NB4 (cell line): ENCODE results near the gene PDE4D.

Experiments used
- DNase-seq: peaks from one replicate; pipeline ENCODE4 v3.0.0; 2010; ENCODE audit warnings: low read depth
- H3K4me3 ChIP-seq: one replicate; pipeline ENCODE4 v1.5.1; 2011; ENCODE audit warnings: mild to moderate bottlenecking, low read depth, low read length, moderate library complexity
- MYC ChIP-seq: IDR thresholded peaks from 2 replicates; pipeline ENCODE4 v1.6.1; 2011; ENCODE audit warnings: low read depth, low read length
- POLR2A ChIP-seq: IDR thresholded peaks from 2 replicates; pipeline ENCODE4 v1.6.1; 2011; ENCODE audit warnings: mild to moderate bottlenecking; ENCODE audit not compliant: insufficient read length; ENCODE audit errors: extremely low read depth
- TF ChIP-seq, protein P1 (sequence below): IDR thresholded peaks from 2 replicates; pipeline ENCODE4 v1.6.1; 2011; ENCODE audit warnings: low read depth, low read length
- TF ChIP-seq, protein P2 (sequence below): IDR thresholded peaks from one replicate; pipeline ENCODE4 v1.5.1; 2012; ENCODE audit warnings: low read depth, low read length

The PDE4D gene

DNA sequence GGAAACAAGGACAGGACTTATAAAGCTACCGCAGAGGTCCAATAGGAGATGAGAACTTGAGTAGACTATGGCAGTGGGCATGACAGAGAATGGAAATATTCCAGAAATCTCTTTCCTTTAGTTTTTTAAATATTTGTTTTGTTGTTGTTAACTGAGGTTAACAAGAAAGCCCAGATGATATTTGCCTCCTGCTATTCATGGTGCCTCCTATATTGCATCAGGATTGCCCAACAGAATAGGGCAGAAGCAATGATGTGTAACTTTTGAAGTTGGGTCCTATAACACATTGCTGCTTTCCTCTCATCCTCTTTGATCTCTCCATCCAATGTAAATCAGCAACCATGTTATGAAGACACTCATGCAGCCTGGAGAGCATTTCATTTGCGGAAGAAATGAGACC, 42.8 kb downstream of the PDE4D start:
- TF ChIP-seq MYC (no peak), POLR2A (no peak)
- TF ChIP-seq, protein P1, sequence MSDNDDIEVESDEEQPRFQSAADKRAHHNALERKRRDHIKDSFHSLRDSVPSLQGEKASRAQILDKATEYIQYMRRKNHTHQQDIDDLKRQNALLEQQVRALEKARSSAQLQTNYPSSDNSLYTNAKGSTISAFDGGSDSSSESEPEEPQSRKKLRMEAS, result no peak
- TF ChIP-seq, protein P2, sequence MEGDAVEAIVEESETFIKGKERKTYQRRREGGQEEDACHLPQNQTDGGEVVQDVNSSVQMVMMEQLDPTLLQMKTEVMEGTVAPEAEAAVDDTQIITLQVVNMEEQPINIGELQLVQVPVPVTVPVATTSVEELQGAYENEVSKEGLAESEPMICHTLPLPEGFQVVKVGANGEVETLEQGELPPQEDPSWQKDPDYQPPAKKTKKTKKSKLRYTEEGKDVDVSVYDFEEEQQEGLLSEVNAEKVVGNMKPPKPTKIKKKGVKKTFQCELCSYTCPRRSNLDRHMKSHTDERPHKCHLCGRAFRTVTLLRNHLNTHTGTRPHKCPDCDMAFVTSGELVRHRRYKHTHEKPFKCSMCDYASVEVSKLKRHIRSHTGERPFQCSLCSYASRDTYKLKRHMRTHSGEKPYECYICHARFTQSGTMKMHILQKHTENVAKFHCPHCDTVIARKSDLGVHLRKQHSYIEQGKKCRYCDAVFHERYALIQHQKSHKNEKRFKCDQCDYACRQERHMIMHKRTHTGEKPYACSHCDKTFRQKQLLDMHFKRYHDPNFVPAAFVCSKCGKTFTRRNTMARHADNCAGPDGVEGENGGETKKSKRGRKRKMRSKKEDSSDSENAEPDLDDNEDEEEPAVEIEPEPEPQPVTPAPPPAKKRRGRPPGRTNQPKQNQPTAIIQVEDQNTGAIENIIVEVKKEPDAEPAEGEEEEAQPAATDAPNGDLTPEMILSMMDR, result no peak
- DNase-seq, result peak; percentile 8
- no peak overlapping the region for H3K4me3 ChIP-seq

GRCh38 chr5:59847586-59847985, 45.9 kb downstream of the PDE4D start:
- no peak for DNase-seq
- no peak overlapping the region for H3K4me3 ChIP-seq
- TF ChIP-seq, protein P1, result no peak
- TF ChIP-seq, protein P2, result no peak
- no peak for TF ChIP-seq MYC
- TF ChIP-seq POLR2A, result no peak

DNA sequence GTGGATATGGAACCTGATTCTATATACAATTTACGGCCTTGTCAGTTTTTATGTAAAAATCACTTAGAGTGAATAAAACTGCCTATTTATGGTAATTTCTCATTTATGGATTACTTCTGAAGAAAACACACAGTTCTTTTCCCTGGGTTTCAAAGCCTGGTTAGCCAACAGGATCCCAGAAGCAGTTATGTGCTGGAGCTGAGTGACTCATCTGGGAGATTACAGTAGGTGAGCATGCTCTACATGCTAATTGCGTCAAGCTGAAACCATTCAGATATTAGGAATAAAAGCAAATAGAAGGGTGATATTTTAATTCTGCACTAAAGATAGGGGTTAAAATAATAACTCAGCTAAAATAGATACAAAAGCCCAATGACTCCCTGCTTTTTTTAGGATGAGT, 47.8 kb downstream of the PDE4D start:
- TF ChIP-seq MYC (no peak), POLR2A (no peak)
- H3K4me3 ChIP-seq, result no peak overlapping the region
- no peak for DNase-seq

DNA sequence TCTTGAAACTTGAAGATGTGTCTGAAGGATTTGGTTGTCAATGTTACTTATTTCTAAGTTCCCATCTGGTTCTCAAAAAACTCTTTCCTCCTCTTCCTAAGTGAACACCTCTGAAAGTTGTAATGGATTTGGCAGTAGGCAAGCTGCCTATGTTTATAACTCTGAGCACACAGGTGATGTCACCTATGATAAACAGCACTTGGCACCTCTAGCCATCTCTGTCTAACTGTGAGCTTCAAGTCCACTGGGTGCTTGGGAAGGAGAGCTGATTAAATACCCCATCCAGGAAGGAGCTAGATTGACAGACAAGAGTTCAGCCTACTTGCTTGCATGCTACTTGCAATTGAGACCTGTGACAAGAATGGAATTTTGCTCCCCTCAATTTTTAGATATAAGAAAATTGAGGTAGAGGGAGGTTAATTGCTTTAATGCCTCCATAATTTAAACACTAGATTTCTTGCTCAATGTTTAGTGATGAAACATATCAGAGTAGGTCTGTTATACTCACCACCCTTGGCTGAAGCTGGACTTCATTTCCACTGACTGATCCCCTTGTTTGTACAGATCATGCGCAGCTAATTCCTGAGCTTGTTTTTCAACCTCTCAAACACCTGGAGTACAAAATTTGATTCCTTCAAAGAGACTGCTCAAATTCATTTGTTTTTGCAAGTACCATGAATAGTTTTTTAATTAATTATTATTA, 49.9 kb downstream of the PDE4D start:
- TF ChIP-seq, protein P1, result no peak
- TF ChIP-seq, protein P2, result no peak
- TF ChIP-seq POLR2A (no peak), MYC (no peak)
- H3K4me3 ChIP-seq, result no peak overlapping the region
- no peak for DNase-seq

GRCh38 chr5:59842999-59843398, 50.5 kb downstream of the PDE4D start:
- TF ChIP-seq POLR2A (no peak), MYC (no peak)
- TF ChIP-seq, protein P1, result no peak
- TF ChIP-seq, protein P2, result no peak
- H3K4me3 ChIP-seq, result no peak overlapping the region
- no peak for DNase-seq

GRCh38 chr5:59840200-59840601, 53.3 kb downstream of the PDE4D start:
- TF ChIP-seq POLR2A, result no peak
- TF ChIP-seq, protein P1, result no peak
- no peak for TF ChIP-seq MYC
- TF ChIP-seq, protein P2, result no peak
- no peak overlapping the region for H3K4me3 ChIP-seq
- no peak for DNase-seq
